Activated naive CD4-positive, alpha-beta T cell treated with anti-CD3 and anti-CD28 coated beads for 36 hours (primary cell): ENCODE data around the gene RPL22. TPM values are rescaled to one million over a fixed set of nuclear protein-coding genes. Genes with fewer than 3 reads are reported as not detected.
A peak's percentile ranks its signal among the peaks of the same experiment; 100 is the strongest.

ENCODE experiments used
- CTCF ChIA-PET: fragments of 350-600 bp; sonication (Branson Sonifier 250); formaldehyde crosslinking; loops from one replicate; lab custom pipeline; 2021; ENCODE audit warnings: antibody characterized with exemption; lab: Charles Lee
- DNase-seq: peaks from one replicate; pipeline ENCODE4 v3.0.0-alpha.2; 2020
- H3K27ac Mint-ChIP-seq: one replicate; pipeline ENCODE4 v1.8.0; 2021; ENCODE audit warnings: mild to moderate bottlenecking, mixed read lengths
- H3K27me3 Mint-ChIP-seq: one replicate; pipeline ENCODE4 v1.8.0; 2021; ENCODE audit warnings: low read depth, mixed read lengths
- H3K36me3 Mint-ChIP-seq: one replicate; pipeline ENCODE4 v1.8.0; 2021; ENCODE audit warnings: low read depth, mixed read lengths
- H3K4me1 Mint-ChIP-seq: one replicate; pipeline ENCODE4 v1.8.0; 2021; ENCODE audit warnings: low read depth, mixed read lengths
- H3K4me3 Mint-ChIP-seq: one replicate; pipeline ENCODE4 v1.8.0; 2021; ENCODE audit warnings: mild to moderate bottlenecking, moderate library complexity, mixed read lengths
- H3K9me3 Mint-ChIP-seq: one replicate; pipeline ENCODE4 v1.8.0; 2021; ENCODE audit warnings: mixed read lengths
- intact Hi-C: fragments of 100-400 bp; cut with micrococcal nuclease; formaldehyde crosslinking; loops from one replicate; pipeline ENCODE4 v1.15.1; 2023
- total RNA-seq, 2 experiments: library from RNA; stranded (reverse); gene quantifications; one replicate each; pipeline ENCODE4 v1.2.3, GENCODE V29; 2021

The RPL22 gene
- total RNA-seq, 2 experiments from 2014 or later, result 507 to 553 TPM

DNA sequence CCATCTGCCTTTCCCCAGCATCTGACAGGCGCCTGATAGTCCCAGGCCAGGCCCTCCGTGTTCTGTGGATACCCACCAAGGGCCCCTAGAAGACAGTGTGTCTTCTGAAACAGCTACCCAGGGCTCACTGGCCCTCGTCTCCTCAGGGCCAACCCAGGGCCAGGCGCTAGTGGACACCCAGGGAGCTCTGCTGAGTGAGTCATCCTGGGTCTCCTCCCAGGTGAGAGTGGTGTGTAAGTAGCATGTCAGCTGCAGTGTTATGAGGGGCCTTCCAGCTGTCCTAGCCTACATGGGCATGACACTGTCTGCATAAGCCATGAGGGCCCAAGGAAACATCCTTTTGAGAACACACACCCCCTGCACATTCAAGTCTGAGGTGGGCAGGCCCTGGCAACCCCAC lies 56.0 kb downstream of the RPL22 start:
- CTCF ChIA-PET, result no interaction called here
- peaks cover 2% of the 10 kb centered on the region for H3K27me3 Mint-ChIP-seq
- peaks cover 2% of the 10 kb centered on the region for H3K4me1 Mint-ChIP-seq
- H3K36me3 Mint-ChIP-seq, result no peaks in the 10 kb centered on the region
- H3K27ac Mint-ChIP-seq, result no peak overlapping the region
- intact Hi-C loops, result no loop called here
- DNase-seq, result no peak
- no peaks in the 10 kb centered on the region for H3K9me3 Mint-ChIP-seq
- no peak overlapping the region for H3K4me3 Mint-ChIP-seq

- Mint-ChIP-seq H3K27ac (no peak overlapping the region), H3K36me3 (no peaks in the 10 kb centered on the region), H3K27me3 (no peaks in the 10 kb centered on the region), H3K4me1 (no peaks in the 10 kb centered on the region), H3K9me3 (no peaks in the 10 kb centered on the region), H3K4me3 (no peak overlapping the region)
- intact Hi-C loops, result no loop called here
- CTCF ChIA-PET, result no interaction called here
- no peak for DNase-seq
Observed at GRCh38 chr1:6142734-6143133, 56.7 kb downstream of the RPL22 start.

GRCh38 chr1:6142036-6142621 lies 57.3 kb downstream of the RPL22 start:
- Mint-ChIP-seq H3K4me3 (no peak overlapping the region), H3K36me3 (no peaks in the 10 kb centered on the region), H3K9me3 (no peaks in the 10 kb centered on the region), H3K27me3 (no peaks in the 10 kb centered on the region), H3K27ac (no peak overlapping the region), H3K4me1 (no peaks in the 10 kb centered on the region)
- intact Hi-C loops, result no loop called here
- CTCF ChIA-PET, result no interaction called here
- no peak for DNase-seq

DNA sequence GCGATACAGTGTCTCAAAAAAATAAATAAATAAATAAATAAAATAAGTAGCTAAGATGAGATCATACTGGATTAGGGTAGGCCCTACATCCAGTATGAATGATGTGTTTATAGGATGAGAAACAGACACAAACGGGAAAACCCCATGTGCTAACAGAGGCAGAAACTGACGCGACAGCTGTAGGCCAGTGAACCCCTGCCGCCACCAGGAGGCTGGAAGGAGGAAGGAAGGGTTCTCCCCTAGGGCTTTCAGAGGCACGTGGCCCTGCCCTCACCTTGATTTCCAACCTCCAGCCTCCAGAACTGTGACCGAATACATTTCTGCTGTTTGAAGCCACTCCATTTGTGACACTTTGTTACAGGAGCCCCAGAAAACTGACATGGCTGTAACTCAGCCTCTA lies 57.8 kb downstream of the RPL22 start:
- H3K27me3 Mint-ChIP-seq, result no peaks in the 10 kb centered on the region
- no peaks in the 10 kb centered on the region for H3K4me1 Mint-ChIP-seq
- H3K36me3 Mint-ChIP-seq, result no peaks in the 10 kb centered on the region
- no peak overlapping the region for H3K4me3 Mint-ChIP-seq
- intact Hi-C loops, result loop anchor here (2.0 kb wide), 1 partner anchor 33 kb away; no protein-coding TSS in a partner anchor
- no peak overlapping the region for H3K27ac Mint-ChIP-seq
- DNase-seq, result peak; percentile 80
- CTCF ChIA-PET, result no interaction called here
- no peaks in the 10 kb centered on the region for H3K9me3 Mint-ChIP-seq

- Mint-ChIP-seq H3K27ac (no peak overlapping the region), H3K4me1 (no peaks in the 10 kb centered on the region), H3K4me3 (no peak overlapping the region), H3K36me3 (no peaks in the 10 kb centered on the region), H3K27me3 (no peaks in the 10 kb centered on the region), H3K9me3 (no peaks in the 10 kb centered on the region)
- DNase-seq, result no peak
- intact Hi-C loops, result loop anchor here (2.0 kb wide), 1 partner anchor 32 kb away; no protein-coding TSS in a partner anchor
- CTCF ChIA-PET, result no interaction called here
Observed at GRCh38 chr1:6140413-6140812, 59.0 kb downstream of the RPL22 start.

GRCh38 chr1:6137758-6138157 lies 61.6 kb downstream of the RPL22 start:
- no peaks in the 10 kb centered on the region for H3K9me3 Mint-ChIP-seq
- no peak overlapping the region for H3K27ac Mint-ChIP-seq
- H3K36me3 Mint-ChIP-seq, result no peaks in the 10 kb centered on the region
- intact Hi-C loops, result no loop called here
- no peaks in the 10 kb centered on the region for H3K27me3 Mint-ChIP-seq
- no peak overlapping the region for H3K4me3 Mint-ChIP-seq
- CTCF ChIA-PET, result interaction anchor here (0.9 kb wide), 1 partner anchor 210 kb away, joined by 3 read pairs; no protein-coding TSS in a partner anchor
- H3K4me1 Mint-ChIP-seq, result no peaks in the 10 kb centered on the region
- no peak for DNase-seq

DNA sequence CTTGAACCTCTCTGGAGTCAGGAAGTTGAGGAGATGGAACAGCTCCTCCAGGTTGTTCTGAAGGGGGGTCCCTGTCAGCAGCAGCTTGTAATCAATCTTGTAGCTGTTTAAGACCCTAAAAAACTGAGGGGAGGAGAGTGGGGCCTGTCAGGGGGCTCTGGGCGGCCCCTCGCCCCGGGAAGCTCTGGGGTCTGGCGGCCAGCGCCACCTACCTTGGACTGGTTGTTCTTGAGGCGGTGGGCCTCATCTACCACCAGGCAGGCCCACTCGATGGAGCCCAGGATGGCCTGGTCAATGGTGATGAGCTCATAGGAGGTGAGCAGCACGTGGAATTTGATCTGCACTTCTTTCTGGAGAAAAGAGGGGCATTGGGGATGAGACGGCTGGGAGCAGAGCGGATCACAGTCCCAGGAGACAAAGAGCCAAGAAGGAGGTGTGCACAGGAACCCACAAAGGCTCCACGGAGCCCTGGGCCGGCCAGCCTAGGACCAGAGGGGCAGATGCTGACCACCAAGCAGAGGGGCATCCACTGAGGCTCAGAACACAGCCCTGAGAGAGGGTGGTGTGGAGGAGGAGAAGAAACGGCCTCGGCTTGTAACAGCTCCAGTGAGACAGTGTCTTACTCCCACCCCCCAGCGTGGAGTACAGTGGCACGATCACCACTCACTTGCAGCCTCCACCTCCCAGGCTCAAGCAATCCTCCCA lies 62.7 kb downstream of the RPL22 start:
- no peaks in the 10 kb centered on the region for H3K4me1 Mint-ChIP-seq
- H3K36me3 Mint-ChIP-seq, result no peaks in the 10 kb centered on the region
- no peak for DNase-seq
- H3K27me3 Mint-ChIP-seq, result no peaks in the 10 kb centered on the region
- H3K9me3 Mint-ChIP-seq, result peaks cover 8% of the 10 kb centered on the region
- intact Hi-C loops, result no loop called here
- CTCF ChIA-PET, result interaction anchor here (0.6 kb wide), 2 partner anchors 68 to 267 kb away, joined by 3 read pairs; no protein-coding TSS in a partner anchor
- no peak overlapping the region for H3K4me3 Mint-ChIP-seq
- H3K27ac Mint-ChIP-seq, result no peak overlapping the region

Other genes starting within 250 kb of the RPL22 start
- 10 to 100 TPM; 10.7 to 11.2 TPM for gene NPHP4, start 207.2 kb downstream of the RPL22 start, total RNA-seq
- gene KCNAB2, start 153.7 kb downstream of the RPL22 start, total RNA-seq, result 100 to 1,000 TPM; 164 to 166 TPM
- under 1 TPM; 0.27 to 0.45 TPM for gene CHD5, start 19.3 kb downstream of the RPL22 start, total RNA-seq
- gene RNF207, start 6.5 kb upstream of the RPL22 start, total RNA-seq, result 1 to 10 TPM; 3.2 to 4.1 TPM
- gene ICMT, start 36.4 kb upstream of the RPL22 start, total RNA-seq, result 10 to 100 TPM; 31.3 to 33.2 TPM
- gene HES3, start 44.6 kb upstream of the RPL22 start, total RNA-seq, result not detected
- under 1 TPM; 0.07 TPM for gene GPR153, start 61.5 kb upstream of the RPL22 start, total RNA-seq
- gene ACOT7, start 194.2 kb upstream of the RPL22 start, total RNA-seq, result 10 to 100 TPM; 74.2 to 77.6 TPM
- under 1 TPM; 0.14 to 0.74 TPM for gene HES2, start 220.3 kb upstream of the RPL22 start, total RNA-seq
- under 1 TPM; 0.50 to 0.79 TPM for gene ESPN, start 225.2 kb upstream of the RPL22 start, total RNA-seq